ENCODE data around the gene AJAP1.

The AJAP1 gene

DNA sequence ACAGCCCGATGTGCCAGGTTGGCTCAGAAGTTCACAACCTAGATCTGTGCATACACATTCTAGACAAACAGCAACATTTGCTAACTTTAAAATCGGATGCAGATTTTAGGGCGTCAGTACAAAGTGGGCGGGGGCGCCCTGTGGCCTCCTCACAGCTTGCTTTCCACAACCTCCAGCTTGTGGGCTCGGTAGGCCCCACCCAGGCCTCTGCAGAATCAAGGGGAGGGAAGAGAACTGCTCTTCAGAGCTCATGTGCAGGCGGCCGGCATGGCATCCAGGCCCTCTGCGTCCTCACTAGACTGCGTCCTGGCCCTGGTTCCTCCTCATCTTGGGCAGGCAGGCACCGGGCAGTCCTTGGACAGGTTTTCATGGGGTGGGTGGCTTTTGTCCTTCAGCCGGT lies 59.3 kb downstream of the AJAP1 start:
- H3K27ac ChIP-seq, result no peak overlapping the region
- no peak for TF ChIP-seq ZFX (IDR thresholded peaks at IDR 0.05; ENCODE audit: borderline replicate concordance)
- TF ChIP-seq, protein P1, sequence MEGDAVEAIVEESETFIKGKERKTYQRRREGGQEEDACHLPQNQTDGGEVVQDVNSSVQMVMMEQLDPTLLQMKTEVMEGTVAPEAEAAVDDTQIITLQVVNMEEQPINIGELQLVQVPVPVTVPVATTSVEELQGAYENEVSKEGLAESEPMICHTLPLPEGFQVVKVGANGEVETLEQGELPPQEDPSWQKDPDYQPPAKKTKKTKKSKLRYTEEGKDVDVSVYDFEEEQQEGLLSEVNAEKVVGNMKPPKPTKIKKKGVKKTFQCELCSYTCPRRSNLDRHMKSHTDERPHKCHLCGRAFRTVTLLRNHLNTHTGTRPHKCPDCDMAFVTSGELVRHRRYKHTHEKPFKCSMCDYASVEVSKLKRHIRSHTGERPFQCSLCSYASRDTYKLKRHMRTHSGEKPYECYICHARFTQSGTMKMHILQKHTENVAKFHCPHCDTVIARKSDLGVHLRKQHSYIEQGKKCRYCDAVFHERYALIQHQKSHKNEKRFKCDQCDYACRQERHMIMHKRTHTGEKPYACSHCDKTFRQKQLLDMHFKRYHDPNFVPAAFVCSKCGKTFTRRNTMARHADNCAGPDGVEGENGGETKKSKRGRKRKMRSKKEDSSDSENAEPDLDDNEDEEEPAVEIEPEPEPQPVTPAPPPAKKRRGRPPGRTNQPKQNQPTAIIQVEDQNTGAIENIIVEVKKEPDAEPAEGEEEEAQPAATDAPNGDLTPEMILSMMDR (IDR thresholded peaks at IDR 0.05), result no peak

DNA sequence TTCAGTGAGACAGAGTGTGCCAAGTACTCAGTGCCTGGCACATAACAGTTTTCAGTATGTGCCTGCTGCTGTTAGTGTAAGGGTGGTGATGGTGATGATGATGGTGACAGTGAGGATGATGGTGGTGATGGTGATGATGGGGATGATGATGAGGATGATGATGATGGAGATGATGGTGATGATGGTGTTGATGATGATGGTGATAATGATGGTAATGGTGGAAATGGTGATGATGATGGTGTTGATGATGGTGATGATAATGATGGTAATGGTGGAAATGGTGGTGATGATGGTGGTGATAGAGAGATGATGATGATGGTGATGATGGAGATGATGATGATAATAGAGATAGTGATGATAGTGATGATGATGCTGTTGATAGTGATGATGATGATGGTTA lies 62.0 kb downstream of the AJAP1 start:
- TF ChIP-seq ZFX (IDR thresholded peaks at IDR 0.05; ENCODE audit: borderline replicate concordance), result no peak
- TF ChIP-seq, protein P1 (IDR thresholded peaks at IDR 0.05), result no peak
- H3K27ac ChIP-seq, result no peak overlapping the region

DNA sequence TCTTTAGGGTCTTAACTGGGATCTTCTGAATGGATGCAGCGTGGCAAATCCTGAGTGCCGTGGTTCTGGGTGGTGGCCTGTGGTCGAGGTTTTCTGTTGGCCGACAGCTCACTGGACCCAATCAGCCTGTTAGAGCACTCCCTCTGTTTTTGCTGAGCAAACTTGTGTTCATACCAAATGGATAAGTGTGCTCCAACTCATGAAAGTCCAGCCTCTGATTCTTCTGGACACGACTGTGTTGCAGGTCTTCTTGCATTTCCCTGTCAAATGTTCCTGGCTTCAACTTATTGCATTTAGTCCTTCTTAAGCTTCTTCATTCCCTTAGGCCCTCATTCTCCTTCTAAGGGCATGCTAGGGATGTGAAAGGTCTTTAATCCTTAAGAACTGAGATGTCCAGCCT lies 63.7 kb downstream of the AJAP1 start:
- no peak for TF ChIP-seq ZFX (IDR thresholded peaks at IDR 0.05; ENCODE audit: borderline replicate concordance)
- TF ChIP-seq, protein P1 (IDR thresholded peaks at IDR 0.05), result no peak
- H3K27ac ChIP-seq, result no peak overlapping the region

DNA sequence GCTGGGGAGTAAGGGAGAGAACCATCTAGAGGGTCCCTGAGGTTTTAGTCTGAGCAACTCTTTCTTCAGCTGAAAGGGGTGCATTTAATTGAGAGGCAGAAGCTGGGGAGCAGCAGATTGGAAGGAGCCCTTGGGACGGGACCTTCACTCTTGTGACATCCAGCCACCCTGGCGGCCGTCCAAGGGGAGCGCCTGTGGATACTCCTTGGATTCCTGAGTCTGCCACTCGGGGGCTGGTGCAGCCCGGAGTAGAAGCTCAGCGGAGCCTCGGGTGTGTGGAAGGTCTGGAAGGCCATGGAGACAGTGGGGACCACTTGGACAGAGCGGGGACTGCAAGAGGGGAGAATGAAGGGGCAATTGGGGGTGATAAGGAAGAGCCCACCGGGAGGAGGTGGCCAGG lies 68.7 kb downstream of the AJAP1 start:
- no peak overlapping the region for H3K27ac ChIP-seq
- TF ChIP-seq, protein P1 (IDR thresholded peaks at IDR 0.05), result no peak
- no peak for TF ChIP-seq ZFX (IDR thresholded peaks at IDR 0.05; ENCODE audit: borderline replicate concordance)

DNA sequence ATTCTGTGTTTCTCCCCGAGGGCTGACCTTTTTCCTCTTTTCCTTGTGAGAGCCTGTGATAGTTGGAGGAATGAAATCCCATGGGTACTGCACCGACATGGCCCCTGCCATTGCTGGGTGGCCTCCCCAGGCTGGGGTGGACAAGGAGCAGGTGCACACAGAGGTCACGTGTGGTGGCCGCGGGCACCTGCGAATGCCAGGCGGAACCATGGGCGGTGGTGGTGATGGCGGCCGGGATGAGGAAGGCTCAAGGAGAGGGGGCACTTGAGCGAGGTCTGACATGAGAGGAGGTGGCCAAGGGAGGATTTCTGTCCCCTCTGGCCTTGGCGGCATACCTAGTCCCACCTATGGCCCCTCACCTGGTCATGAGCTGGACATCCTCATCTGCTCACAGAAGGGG lies 69.6 kb downstream of the AJAP1 start:
- TF ChIP-seq, protein P1 (IDR thresholded peaks at IDR 0.05), result no peak
- TF ChIP-seq ZFX (IDR thresholded peaks at IDR 0.05; ENCODE audit: borderline replicate concordance), result no peak
- H3K27ac ChIP-seq, result no peak overlapping the region

DNA sequence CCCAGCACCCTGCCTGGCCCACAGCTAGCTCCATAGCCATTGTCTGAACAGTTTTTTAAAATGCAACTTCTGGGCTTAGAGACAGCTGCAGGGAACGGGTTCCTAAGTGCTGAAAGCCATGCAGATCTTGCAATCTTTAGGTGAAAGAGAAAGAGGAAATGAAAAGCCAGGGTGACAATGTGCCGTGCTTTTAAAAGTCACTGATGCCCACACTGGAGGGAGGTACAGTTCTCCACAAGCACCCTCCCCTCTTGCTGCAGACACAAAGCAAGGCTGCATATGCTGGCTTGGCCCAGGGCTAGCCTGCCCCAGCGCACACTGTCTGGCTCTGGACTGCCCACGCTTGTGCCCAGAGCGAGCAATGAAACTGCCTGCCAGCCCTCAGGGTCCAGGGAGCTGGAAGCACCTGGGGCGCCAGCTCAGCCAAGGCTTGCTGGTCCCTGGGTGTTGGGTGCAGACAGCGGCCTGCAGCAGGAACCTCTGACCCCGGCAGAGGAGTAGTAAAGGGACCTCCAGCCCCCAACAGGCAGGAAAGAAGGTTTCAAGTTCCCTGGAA lies 70.4 kb downstream of the AJAP1 start:
- no peak overlapping the region for H3K27ac ChIP-seq
- TF ChIP-seq, protein P1 (IDR thresholded peaks at IDR 0.05), result no peak
- TF ChIP-seq ZFX (IDR thresholded peaks at IDR 0.05; ENCODE audit: borderline replicate concordance), result no peak

DNA sequence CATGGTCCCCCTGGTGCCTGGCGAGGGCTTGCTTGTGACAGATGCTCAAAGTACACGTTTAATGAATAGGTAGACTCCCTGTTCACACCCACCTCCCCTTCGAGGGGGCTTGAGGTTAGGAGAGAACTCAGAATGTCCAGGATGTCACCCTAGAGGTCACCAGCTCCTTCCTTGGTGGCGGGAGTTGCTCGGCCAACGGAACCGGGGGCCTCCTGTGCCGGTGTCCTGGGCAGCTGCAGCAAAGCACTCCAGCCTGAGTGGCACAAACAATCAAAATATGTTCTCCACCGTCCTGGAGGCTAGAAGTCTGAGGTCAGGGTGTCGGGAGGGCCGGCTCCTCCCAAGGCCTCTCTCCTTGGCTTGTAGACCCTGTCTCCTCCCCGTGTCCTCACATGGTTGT lies 71.0 kb downstream of the AJAP1 start:
- no peak for TF ChIP-seq ZFX (IDR thresholded peaks at IDR 0.05; ENCODE audit: borderline replicate concordance)
- TF ChIP-seq, protein P1 (IDR thresholded peaks at IDR 0.05), result no peak
- no peak overlapping the region for H3K27ac ChIP-seq
